Sigmoid colon (tissue), 7 donors: ENCODE results near the gene SPAG16. TPM values are rescaled to one million over a fixed set of nuclear protein-coding genes. Genes with fewer than 3 reads are reported as not detected.

Experiments
- DNase-seq: peaks from one replicate; pipeline ENCODE4 v3.0.0-alpha.2; 2019
- H3K27ac ChIP-seq, 4 donors: fragments of 200-600 bp; sonication (generic); one replicate each; pipeline ENCODE4 v1.5.1; 2016 to 2019; ENCODE audit warnings: mild to moderate bottlenecking in 1 of 4
- H3K27me3 ChIP-seq, 3 donors: fragments of 200-600 bp; sonication (generic); one replicate each; pipeline ENCODE4 v1.5.1; 2019; ENCODE audit warnings: mild to moderate bottlenecking in 1 of 3
- H3K36me3 ChIP-seq, 4 donors: fragments of 200-600 bp; sonication (generic); one replicate each; pipeline ENCODE4 v1.5.1; 2016 to 2019
- H3K4me1 ChIP-seq, 4 donors: fragments of 200-600 bp; sonication (generic); one replicate each; pipeline ENCODE4 v1.5.1; 2017 to 2019
- H3K4me3 ChIP-seq, 4 donors: fragments of 200-600 bp; sonication (generic); one replicate each; pipeline ENCODE4 v1.5.1; 2017 to 2019; ENCODE audit warnings: mild to moderate bottlenecking in 2 of 4, moderate library complexity in 1 of 4
- H3K9me3 ChIP-seq, 4 donors: fragments of 200-600 bp in 3 of 4; sonication (generic) in 3 of 4; one replicate each; pipeline versions ENCODE4 v1.5.1 to v1.6.1; 2013 to 2019
- CTCF ChIP-seq, 4 experiments: fragments of 450-650 bp in 3 of 4; fragments of 200-600 bp in 1 of 4; IDR thresholded peaks; one replicate each; pipeline ENCODE4 v1.5.1; 2016 to 2019; ENCODE audit warnings: antibody characterized with exemption in 4 of 4, mild to moderate bottlenecking in 3 of 4, moderate library complexity in 2 of 4
- EP300 ChIP-seq, 4 donors: sonication (generic); formaldehyde crosslinking; IDR thresholded peaks; one replicate each; pipeline ENCODE4 v1.6.1; 2017; ENCODE audit warnings: antibody characterized with exemption in 4 of 4
- POLR2A ChIP-seq, 2 donors: fragments of 450-650 bp; IDR thresholded peaks; one replicate each; pipeline ENCODE4 v1.6.1; 2016; ENCODE audit warnings: antibody characterized with exemption in 2 of 2, mild to moderate bottlenecking in 2 of 2, moderate library complexity in 2 of 2
- POLR2AphosphoS5 ChIP-seq, 4 donors: sonication (generic); formaldehyde crosslinking; IDR thresholded peaks; one replicate each; pipeline ENCODE4 v1.6.1; 2017; ENCODE audit warnings: antibody characterized with exemption in 4 of 4
- WGBS, 2 donors: extraction: QIAGEN DNeasy Blood & Tissue Kit; methylation state at CpG; one replicate each; pipeline ENCODE4 v1.1.7; 2013; 5-methylcytosine and 5-hydroxymethylcytosine counted together
- intact Hi-C: fragments of 100-400 bp; cut with DNase I; formaldehyde crosslinking; loops from one replicate; pipeline ENCODE4 v1.15.1; 2023
- polyA plus RNA-seq, 3 donors: library from polyadenylated mRNA; stranded (reverse); fragments of 200-250 nt; gene quantifications; one replicate each; pipeline ENCODE4 v1.2.3, GENCODE V29; 2013
- total RNA-seq, 4 donors: library from RNA; depleted of rRNA; stranded (reverse); fragments of >200 nt; gene quantifications; one replicate each; pipeline ENCODE4 v1.1.0, GENCODE V29; 2016
- donor health status: healthy with polysubstance abuse.
- donor health status: Bipolar disorder and iron deficiency.
- donor health status: healthy.

The SPAG16 gene
- total and polyA plus RNA-seq, 7 donors, result 13.1 to 70.3 (median 36.0) TPM

- intact Hi-C loops, result no loop called here
- WGBS, 2 donors, result 67 to 71% methylated on average over 1 of the region's 1 CpG
- DNase-seq, result no peak
- H3K4me1 ChIP-seq, result no peaks in the 10 kb centered on the region
- no peaks in the 10 kb centered on the region for H3K27me3 ChIP-seq
- no peak overlapping the region for H3K4me3 ChIP-seq
- H3K9me3 ChIP-seq, result no peaks in the 10 kb centered on the region
- TF ChIP-seq EP300 (IDR thresholded peaks at IDR 0.05), result no peak
- no peak overlapping the region for H3K27ac ChIP-seq
- no peaks in the 10 kb centered on the region for H3K36me3 ChIP-seq
These were observed 793.5 kb downstream of the SPAG16 start for GRCh38 chr2:214077727-214078126.

- no peaks in the 10 kb centered on the region for H3K9me3 ChIP-seq
- H3K27me3 ChIP-seq, result no peaks in the 10 kb centered on the region
- no peak for DNase-seq
- 63 to 81% methylated on average over 2 of the region's 2 CpGs for WGBS, 2 donors
- intact Hi-C loops, result no loop called here
- no peaks in the 10 kb centered on the region for H3K4me1 ChIP-seq
- H3K27ac ChIP-seq, result no peak overlapping the region
- H3K4me3 ChIP-seq, result no peak overlapping the region
- H3K36me3 ChIP-seq, result no peaks in the 10 kb centered on the region
- TF ChIP-seq EP300 (IDR thresholded peaks at IDR 0.05), result no peak
- TF ChIP-seq POLR2A (IDR thresholded peaks at IDR 0.05), result no peak
- TF ChIP-seq CTCF (IDR thresholded peaks at IDR 0.05), result no peak
- no peak for TF ChIP-seq POLR2AphosphoS5 (IDR thresholded peaks at IDR 0.05)
These were observed 794.8 kb downstream of the SPAG16 start for GRCh38 chr2:214079032-214079431.

- intact Hi-C loops, result no loop called here
- peaks cover 0 to 6% (median 0%) of the 10 kb centered on the region in 4 donors for H3K4me1 ChIP-seq
- WGBS, 2 donors, result 61 to 77% methylated on average over 1 of the region's 1 CpG
These were observed 804.3 kb downstream of the SPAG16 start for GRCh38 chr2:214088536-214088935.

GRCh38 chr2:214096208-214096715 lies 812.0 kb downstream of the SPAG16 start:
- Histone ChIP-seq H3K27me3 (no peaks in the 10 kb centered on the region), H3K27ac (no peak overlapping the region), H3K4me1 (peaks cover 0 to 4% (median 0%) of the 10 kb centered on the region in 4 donors), H3K9me3 (no peaks in the 10 kb centered on the region), H3K4me3 (no peak overlapping the region), H3K36me3 (no peaks in the 10 kb centered on the region)
- intact Hi-C loops, result no loop called here
- TF ChIP-seq CTCF (IDR thresholded peaks at IDR 0.05) (no peak), POLR2A (IDR thresholded peaks at IDR 0.05) (no peak), POLR2AphosphoS5 (IDR thresholded peaks at IDR 0.05) (no peak), EP300 (IDR thresholded peaks at IDR 0.05) (no peak)
- 86 to 93% methylated on average over 4 of the region's 4 CpGs for WGBS, 2 donors
- DNase-seq, result no peak

More at GRCh38 chr2:214088536-214088935, 804.3 kb downstream of the SPAG16 start:
- Histone ChIP-seq H3K27ac (no peak overlapping the region), H3K27me3 (no peaks in the 10 kb centered on the region), H3K9me3 (no peaks in the 10 kb centered on the region), H3K36me3 (no peaks in the 10 kb centered on the region), H3K4me3 (no peak overlapping the region)
- DNase-seq, result no peak
- TF ChIP-seq CTCF (IDR thresholded peaks at IDR 0.05) (no peak), EP300 (IDR thresholded peaks at IDR 0.05) (no peak), POLR2AphosphoS5 (IDR thresholded peaks at IDR 0.05) (no peak)

- H3K36me3 ChIP-seq, result no peaks in the 10 kb centered on the region
- no peak overlapping the region for H3K4me3 ChIP-seq
- no peak for TF ChIP-seq EP300 (IDR thresholded peaks at IDR 0.05)
- TF ChIP-seq CTCF (IDR thresholded peaks at IDR 0.05), result no peak
- no peak for TF ChIP-seq POLR2A (IDR thresholded peaks at IDR 0.05)
- TF ChIP-seq POLR2AphosphoS5 (IDR thresholded peaks at IDR 0.05), result no peak
- no peak overlapping the region for H3K27ac ChIP-seq
- H3K9me3 ChIP-seq, result no peaks in the 10 kb centered on the region
- intact Hi-C loops, result no loop called here
- no peak for DNase-seq
- 39% methylated on average over 1 of the region's 1 CpG for WGBS, 2 donors
- H3K4me1 ChIP-seq, result peaks cover 0 to 3% (median 0%) of the 10 kb centered on the region in 4 donors
- H3K27me3 ChIP-seq, result no peaks in the 10 kb centered on the region
These were observed 814.5 kb downstream of the SPAG16 start for GRCh38 chr2:214098811-214099210.
